ENCODE data around the gene ZNF184.
"Not testable (repeated sequence)": the region's sequence is repeated elsewhere in the genome, so short reads cannot be mapped to it uniquely, and the experiment has no call there.

Gene ZNF184

GRCh38 chr6:27441001-27441400 is 31.9 kb downstream of the ZNF184 start:
- TF ChIP-seq CTCF (conservative IDR thresholded peaks at IDR 0.05; ENCODE audit: low read length): no peak
- DNase-seq (ENCODE audit: low read depth): no peak
- no peak overlapping the region for H3K4me3 ChIP-seq (ENCODE audit: low read length)

GRCh38 chr6:27439371-27439770 is 33.5 kb downstream of the ZNF184 start:
- DNase-seq (ENCODE audit: low read depth): no peak
- no peak overlapping the region for H3K4me3 ChIP-seq (ENCODE audit: low read length)
- TF ChIP-seq CTCF (conservative IDR thresholded peaks at IDR 0.05; ENCODE audit: low read length): no peak

- no peak for TF ChIP-seq CTCF (conservative IDR thresholded peaks at IDR 0.05; ENCODE audit: low read length)
- H3K4me3 ChIP-seq (ENCODE audit: low read length): no peak overlapping the region
- DNase-seq (ENCODE audit: low read depth): no peak
Observed at GRCh38 chr6:27433714-27434113, 39.2 kb downstream of the ZNF184 start.

GRCh38 chr6:27428966-27429365 is 43.9 kb downstream of the ZNF184 start:
- no peak for TF ChIP-seq CTCF (conservative IDR thresholded peaks at IDR 0.05; ENCODE audit: low read length)
- DNase-seq (ENCODE audit: low read depth): no peak
- H3K4me3 ChIP-seq (ENCODE audit: low read length): no peak overlapping the region

- no peak for DNase-seq (ENCODE audit: low read depth)
- no peak for TF ChIP-seq CTCF (conservative IDR thresholded peaks at IDR 0.05; ENCODE audit: low read length)
- no peak overlapping the region for H3K4me3 ChIP-seq (ENCODE audit: low read length)
Observed at GRCh38 chr6:27428502-27428901, 44.4 kb downstream of the ZNF184 start.

GRCh38 chr6:27426045-27426620 is 46.8 kb downstream of the ZNF184 start:
- no peak for DNase-seq (ENCODE audit: low read depth)
- no peak overlapping the region for H3K4me3 ChIP-seq (ENCODE audit: low read length)

GRCh38 chr6:27424851-27425250 is 48.1 kb downstream of the ZNF184 start:
- not testable (repeated sequence) for H3K4me3 ChIP-seq (ENCODE audit: low read length); DNase-seq (ENCODE audit: low read depth)

More at GRCh38 chr6:27426045-27426620, 46.8 kb downstream of the ZNF184 start:
- TF ChIP-seq CTCF (conservative IDR thresholded peaks at IDR 0.05; ENCODE audit: low read length): no peak

Measured in AG10803 (cell line).